ENCODE results near the gene CHST2. TPM values are rescaled to one million over a fixed set of nuclear protein-coding genes. Genes with fewer than 3 reads are reported as not detected.

CHST2 gene
- total RNA-seq, 1 experiment from 2014 or later, result 1.7 TPM

- ChIA-PET RAD21 (ENCODE audit: low non-redundant PET in 1 of 2, low total read pairs in 2 of 2, uncharacterized antibody in 2 of 2, unreplicated experiment in 2 of 2) (no interaction called here), CTCF (no interaction called here), POLR2A (no interaction called here)
- BruUV-seq (replicated peaks), result no TSS peak
- no peaks in the 10 kb centered on the region for H3K27me3 ChIP-seq (ENCODE audit: insufficient read depth, low read length)
- no peaks in the 10 kb centered on the region for H3K79me2 ChIP-seq (ENCODE audit: insufficient read depth, low read length)
- TF ChIP-seq FOSL1 (IDR thresholded peaks at IDR 0.05; ENCODE audit: low read depth), result no peak
- TF ChIP-seq SP1 (IDR thresholded peaks at IDR 0.05; ENCODE audit: low read depth), result no peak
- TF ChIP-seq CTCF (IDR thresholded peaks at IDR 0.05 in 2 of 3, conservative IDR thresholded peaks at IDR 0.05 in 1 of 3; ENCODE audit: borderline replicate concordance in 1 of 3, insufficient read depth in 1 of 3, low read depth in 2 of 3, low read length in 2 of 3), result no peak
- TF ChIP-seq MAX (IDR thresholded peaks at IDR 0.05), result no peak
- no peak for TF ChIP-seq SIN3A (IDR thresholded peaks at IDR 0.05; ENCODE audit: low read depth)
- TF ChIP-seq YY1 (IDR thresholded peaks at IDR 0.05; ENCODE audit: extremely low read depth, insufficient replicate concordance, low read depth, low read length), result no peak
- no peak for TF ChIP-seq EZH2 (IDR thresholded peaks at IDR 0.05)
- H3K9ac ChIP-seq (ENCODE audit: low read length), result no peak overlapping the region
- no peaks in the 10 kb centered on the region for H3K4me1 ChIP-seq (ENCODE audit: control insufficient read depth in 1 of 2, insufficient read depth in 2 of 2, low read length in 2 of 2)
- H2AFZ ChIP-seq (ENCODE audit: low read depth, low read length, poor library complexity, severe bottlenecking), result no peak overlapping the region
- no peaks in the 10 kb centered on the region for H3K36me3 ChIP-seq (ENCODE audit: control insufficient read depth in 1 of 2, insufficient read depth in 2 of 2, low read length in 2 of 2)
- DNase-seq (ENCODE audit: low read depth, low spot score) (no peak), ATAC-seq (no peak)
- no peak overlapping the region for H3K4me2 ChIP-seq (ENCODE audit: low read length)
- H4K20me1 ChIP-seq (ENCODE audit: insufficient read depth), result no peaks in the 10 kb centered on the region
- no peaks in the 10 kb centered on the region for H3K9me2 ChIP-seq (ENCODE audit: insufficient read depth)
- H3K9me3 ChIP-seq (ENCODE audit: control insufficient read depth in 1 of 2, insufficient read depth in 1 of 2, low read depth in 1 of 2, low read length in 2 of 2), result no peaks in the 10 kb centered on the region
- no peak overlapping the region for H3K4me3 ChIP-seq (replicated peaks in 1 of 2; ENCODE audit: low read depth in 1 of 2, low read length in 2 of 2)
- no peak overlapping the region for H3K27ac ChIP-seq (ENCODE audit: low read depth, low read length)
- intact Hi-C loops (cut with micrococcal nuclease), result no loop called here
Observed at GRCh38 chr3:143155756-143156155, 36.2 kb downstream of the CHST2 start.
